Muscle of back (tissue), 11 donors: ENCODE results near the gene PDGFRB. TPM values are rescaled to one million over a fixed set of nuclear protein-coding genes. Genes with fewer than 3 reads are reported as not detected.

Experiments used
- DNase-seq, 3 donors: peaks; one replicate each; pipeline versions ENCODE4 v3.0.0 to v3.0.0-alpha.2; 2013
- polyA plus RNA-seq, 10 donors: library from polyadenylated mRNA; unstranded; fragments of 120-200 nt; gene quantifications; one replicate each; pipeline ENCODE4 v1.2.1, GENCODE V29; 2013; ENCODE audit not compliant: insufficient read length in 10 of 10

The PDGFRB gene
- polyA plus RNA-seq, 10 donors: 89.2 to 173 (median 143) TPM

GRCh38 chr5:150131978-150132694, 23.5 kb downstream of the PDGFRB start:
- DNase-seq: no peak

GRCh38 chr5:150131461-150131860, 24.2 kb downstream of the PDGFRB start:
- no peak for DNase-seq

GRCh38 chr5:150130493-150130922, 25.1 kb downstream of the PDGFRB start:
- no peak for DNase-seq

- peak in 2 of 3 donors; percentile 67 to 81 for DNase-seq
Observed at GRCh38 chr5:150129813-150130492, 25.7 kb downstream of the PDGFRB start.

GRCh38 chr5:150129454-150129812, 26.2 kb downstream of the PDGFRB start:
- DNase-seq: no peak

- DNase-seq: no peak
Observed at GRCh38 chr5:150126921-150127265, 28.8 kb downstream of the PDGFRB start.

GRCh38 chr5:150126199-150126920, 29.3 kb downstream of the PDGFRB start:
- DNase-seq: no peak

- no peak for DNase-seq
Observed at GRCh38 chr5:150125334-150125733, 30.3 kb downstream of the PDGFRB start.

GRCh38 chr5:150124596-150124995, 31.0 kb downstream of the PDGFRB start:
- DNase-seq: no peak

GRCh38 chr5:150124111-150124557, 31.5 kb downstream of the PDGFRB start:
- no peak for DNase-seq

- no peak for DNase-seq
Observed at GRCh38 chr5:150123542-150123941, 32.1 kb downstream of the PDGFRB start.

GRCh38 chr5:150122536-150123481, 32.8 kb downstream of the PDGFRB start:
- DNase-seq: no peak

GRCh38 chr5:150122158-150122510, 33.5 kb downstream of the PDGFRB start:
- DNase-seq: no peak

GRCh38 chr5:150121448-150122157, 34.0 kb downstream of the PDGFRB start:
- DNase-seq: no peak

GRCh38 chr5:150120617-150121447, 34.8 kb downstream of the PDGFRB start:
- no peak for DNase-seq

GRCh38 chr5:150120062-150120441, 35.6 kb downstream of the PDGFRB start:
- DNase-seq: no peak

GRCh38 chr5:150119421-150120061, 36.1 kb downstream of the PDGFRB start:
- no peak for DNase-seq

- no peak for DNase-seq
Observed at GRCh38 chr5:150118561-150119229, 37.0 kb downstream of the PDGFRB start.

- no peak for DNase-seq
Observed at GRCh38 chr5:150117945-150118560, 37.6 kb downstream of the PDGFRB start.
